ENCODE data around the gene CCDC141.

CCDC141 gene

GRCh38 chr2:178994264-178994663 lies 55.7 kb downstream of the CCDC141 start:
- no peak for TF ChIP-seq FOXP2 (optimal IDR thresholded peaks at IDR 0.05; ENCODE audit: borderline replicate concordance, extremely low read depth, extremely low read length, insufficient read depth)
- TF ChIP-seq POLR2AphosphoS5 (IDR thresholded peaks at IDR 0.05; ENCODE audit: low read depth, low read length) = no peak
- TF ChIP-seq SIN3A (IDR thresholded peaks at IDR 0.05; ENCODE audit: borderline replicate concordance, insufficient read depth, low read length) = no peak
- TF ChIP-seq TAF1 (IDR thresholded peaks at IDR 0.05; ENCODE audit: borderline replicate concordance, insufficient read depth, low read length) = no peak
- TF ChIP-seq, protein P1, sequence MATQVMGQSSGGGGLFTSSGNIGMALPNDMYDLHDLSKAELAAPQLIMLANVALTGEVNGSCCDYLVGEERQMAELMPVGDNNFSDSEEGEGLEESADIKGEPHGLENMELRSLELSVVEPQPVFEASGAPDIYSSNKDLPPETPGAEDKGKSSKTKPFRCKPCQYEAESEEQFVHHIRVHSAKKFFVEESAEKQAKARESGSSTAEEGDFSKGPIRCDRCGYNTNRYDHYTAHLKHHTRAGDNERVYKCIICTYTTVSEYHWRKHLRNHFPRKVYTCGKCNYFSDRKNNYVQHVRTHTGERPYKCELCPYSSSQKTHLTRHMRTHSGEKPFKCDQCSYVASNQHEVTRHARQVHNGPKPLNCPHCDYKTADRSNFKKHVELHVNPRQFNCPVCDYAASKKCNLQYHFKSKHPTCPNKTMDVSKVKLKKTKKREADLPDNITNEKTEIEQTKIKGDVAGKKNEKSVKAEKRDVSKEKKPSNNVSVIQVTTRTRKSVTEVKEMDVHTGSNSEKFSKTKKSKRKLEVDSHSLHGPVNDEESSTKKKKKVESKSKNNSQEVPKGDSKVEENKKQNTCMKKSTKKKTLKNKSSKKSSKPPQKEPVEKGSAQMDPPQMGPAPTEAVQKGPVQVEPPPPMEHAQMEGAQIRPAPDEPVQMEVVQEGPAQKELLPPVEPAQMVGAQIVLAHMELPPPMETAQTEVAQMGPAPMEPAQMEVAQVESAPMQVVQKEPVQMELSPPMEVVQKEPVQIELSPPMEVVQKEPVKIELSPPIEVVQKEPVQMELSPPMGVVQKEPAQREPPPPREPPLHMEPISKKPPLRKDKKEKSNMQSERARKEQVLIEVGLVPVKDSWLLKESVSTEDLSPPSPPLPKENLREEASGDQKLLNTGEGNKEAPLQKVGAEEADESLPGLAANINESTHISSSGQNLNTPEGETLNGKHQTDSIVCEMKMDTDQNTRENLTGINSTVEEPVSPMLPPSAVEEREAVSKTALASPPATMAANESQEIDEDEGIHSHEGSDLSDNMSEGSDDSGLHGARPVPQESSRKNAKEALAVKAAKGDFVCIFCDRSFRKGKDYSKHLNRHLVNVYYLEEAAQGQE (IDR thresholded peaks at IDR 0.05; ENCODE audit: insufficient read depth in 1 of 2, low read depth in 2 of 2, low read length in 2 of 2) = no peak

DNA sequence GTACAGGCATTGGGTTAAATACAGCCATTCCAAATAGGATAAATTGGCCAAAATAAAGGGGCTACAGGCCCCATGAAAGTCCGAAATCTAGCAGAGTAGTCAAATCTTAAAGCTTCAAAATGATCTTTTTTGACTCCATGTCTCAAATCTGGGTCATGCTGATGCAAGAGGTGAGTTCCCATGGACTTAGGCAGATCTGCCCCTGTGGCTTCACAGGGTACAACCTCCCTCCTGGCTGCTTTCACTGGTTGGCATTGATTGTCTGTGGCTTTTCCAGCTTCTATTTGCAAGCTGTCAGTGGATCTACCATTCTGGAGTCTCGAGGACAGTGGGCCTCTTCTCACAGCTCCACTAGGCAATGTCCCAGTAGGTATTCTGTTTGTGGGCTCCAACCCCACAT lies 56.1 kb downstream of the CCDC141 start:
- TF ChIP-seq, protein P1 (IDR thresholded peaks at IDR 0.05; ENCODE audit: insufficient read depth in 1 of 2, low read depth in 2 of 2, low read length in 2 of 2) = no peak
- TF ChIP-seq TAF1 (IDR thresholded peaks at IDR 0.05; ENCODE audit: borderline replicate concordance, insufficient read depth, low read length) = no peak
- TF ChIP-seq POLR2AphosphoS5 (IDR thresholded peaks at IDR 0.05; ENCODE audit: low read depth, low read length) = no peak
- no peak for TF ChIP-seq FOXP2 (optimal IDR thresholded peaks at IDR 0.05; ENCODE audit: borderline replicate concordance, extremely low read depth, extremely low read length, insufficient read depth)
- no peak for TF ChIP-seq SIN3A (IDR thresholded peaks at IDR 0.05; ENCODE audit: borderline replicate concordance, insufficient read depth, low read length)

DNA sequence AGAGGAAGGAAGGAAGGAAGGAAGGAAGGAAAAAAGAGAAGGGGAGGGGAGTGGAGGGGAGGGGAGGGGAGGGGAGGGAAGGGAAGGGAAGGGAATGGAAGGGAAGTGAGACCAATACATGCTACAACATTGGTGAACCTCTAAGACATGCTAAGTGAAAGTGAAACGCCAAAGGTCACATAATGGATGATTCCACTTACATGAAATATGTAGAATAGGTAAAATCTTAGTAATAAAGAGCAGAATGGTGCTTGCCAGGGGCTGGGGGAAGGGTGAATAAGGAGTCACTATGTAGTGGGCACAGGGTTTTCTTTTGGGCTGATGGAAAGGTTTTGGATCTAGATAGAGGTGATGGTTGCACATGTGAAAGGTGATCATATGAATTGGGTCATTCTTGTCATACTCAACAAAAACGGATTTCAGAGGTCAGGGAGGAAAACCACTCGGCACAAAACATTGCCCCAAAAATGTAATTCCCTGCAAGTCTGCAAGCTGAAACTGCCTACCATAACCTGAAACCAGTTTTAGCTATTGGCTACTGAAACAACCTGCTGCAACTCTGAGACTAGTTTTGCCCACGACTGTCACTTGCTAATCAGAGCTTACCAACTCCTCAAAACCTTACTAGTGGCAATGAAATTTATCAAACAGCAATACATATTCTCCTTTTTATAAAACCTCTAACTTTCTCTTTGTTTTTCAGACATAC lies 59.2 kb downstream of the CCDC141 start:
- TF ChIP-seq FOXP2 (optimal IDR thresholded peaks at IDR 0.05; ENCODE audit: borderline replicate concordance, extremely low read depth, extremely low read length, insufficient read depth) (no peak), POLR2AphosphoS5 (IDR thresholded peaks at IDR 0.05; ENCODE audit: low read depth, low read length) (no peak), TAF1 (IDR thresholded peaks at IDR 0.05; ENCODE audit: borderline replicate concordance, insufficient read depth, low read length) (no peak), SIN3A (IDR thresholded peaks at IDR 0.05; ENCODE audit: borderline replicate concordance, insufficient read depth, low read length) (no peak)
- TF ChIP-seq, protein P1 (IDR thresholded peaks at IDR 0.05; ENCODE audit: insufficient read depth in 1 of 2, low read depth in 2 of 2, low read length in 2 of 2) = no peak

- TF ChIP-seq SIN3A (IDR thresholded peaks at IDR 0.05; ENCODE audit: borderline replicate concordance, insufficient read depth, low read length) (no peak), FOXP2 (optimal IDR thresholded peaks at IDR 0.05; ENCODE audit: borderline replicate concordance, extremely low read depth, extremely low read length, insufficient read depth) (no peak), POLR2AphosphoS5 (IDR thresholded peaks at IDR 0.05; ENCODE audit: low read depth, low read length) (no peak), TAF1 (IDR thresholded peaks at IDR 0.05; ENCODE audit: borderline replicate concordance, insufficient read depth, low read length) (no peak)
- TF ChIP-seq, protein P1 (IDR thresholded peaks at IDR 0.05; ENCODE audit: insufficient read depth in 1 of 2, low read depth in 2 of 2, low read length in 2 of 2) = no peak
These were observed 69.1 kb downstream of the CCDC141 start for GRCh38 chr2:178980815-178981214.
